Loucy (cell line): ENCODE results near the gene PPFIBP2.

Experiments
- H2AFZ ChIP-seq: fragments of 200-600 bp; sonication (generic); 2 replicates; pipeline ENCODE4 v1.6.0; 2016; ENCODE audit warnings: antibody characterized with exemption, mild to moderate bottlenecking, low read length, moderate library complexity
- H3F3A ChIP-seq: fragments of 200-600 bp; 2 replicates; pipeline ENCODE4 v1.6.0; 2016; ENCODE audit warnings: antibody characterized with exemption, low read depth, mild to moderate bottlenecking
- H3K27me3 ChIP-seq: fragments of 200-600 bp; sonication (generic); 2 replicates; pipeline ENCODE4 v1.6.1; 2014; ENCODE audit warnings: low read length, mild to moderate bottlenecking; ENCODE audit not compliant: insufficient read depth, poor library complexity, severe bottlenecking
- H3K36me3 ChIP-seq: fragments of 200-600 bp; sonication (generic); 2 replicates; pipeline ENCODE4 v1.6.1; 2016; ENCODE audit warnings: low read length; ENCODE audit not compliant: insufficient read depth
- H3K4me1 ChIP-seq: fragments of 200-600 bp; sonication (generic); 2 replicates; pipeline ENCODE4 v1.5.1; 2014; ENCODE audit warnings: low read length, mild to moderate bottlenecking; ENCODE audit not compliant: insufficient read depth, poor library complexity, severe bottlenecking
- H3K4me2 ChIP-seq: fragments of 200-600 bp; sonication (generic); 2 replicates; pipeline ENCODE4 v1.6.0; 2014; ENCODE audit warnings: antibody characterized with exemption, low read length, low read depth, mild to moderate bottlenecking; ENCODE audit not compliant: poor library complexity, severe bottlenecking
- H3K4me3 ChIP-seq: fragments of 200-600 bp; sonication (generic); 2 replicates; pipeline ENCODE4 v1.5.1; 2014; ENCODE audit warnings: low read length, mild to moderate bottlenecking, mixed read lengths; ENCODE audit not compliant: poor library complexity, severe bottlenecking
- H3K79me2 ChIP-seq: fragments of 200-600 bp; sonication (generic); 2 replicates; pipeline ENCODE4 v1.6.1; 2014; ENCODE audit warnings: low read length; ENCODE audit not compliant: insufficient read depth
- H3K9ac ChIP-seq: fragments of 200-600 bp; sonication (generic); 2 replicates; pipeline ENCODE4 v1.6.0; 2014; ENCODE audit warnings: mild to moderate bottlenecking, low read depth, low read length, moderate library complexity; ENCODE audit not compliant: poor library complexity, severe bottlenecking
- H3K9me2 ChIP-seq: fragments of 200-600 bp; sonication (generic); replicated peaks from 2 replicates; pipeline ENCODE4 v1.6.1; 2016; ENCODE audit warnings: low read depth, low read length, mixed read lengths
- H3K9me3 ChIP-seq: fragments of 200-600 bp; sonication (generic); 2 replicates; pipeline ENCODE4 v1.6.1; 2014; ENCODE audit warnings: mild to moderate bottlenecking, antibody characterized with exemption, low read length, low read depth; ENCODE audit not compliant: insufficient read depth
- H4K20me1 ChIP-seq: fragments of 200-600 bp; sonication (generic); 2 replicates; pipeline ENCODE4 v1.6.0; 2014; ENCODE audit warnings: antibody characterized with exemption, low read length, mild to moderate bottlenecking; ENCODE audit not compliant: insufficient read depth, poor library complexity, severe bottlenecking
- EZH2phosphoT487 ChIP-seq: fragments of 200-600 bp; IDR thresholded peaks from 2 replicates; pipeline ENCODE4 v1.6.1; 2018; ENCODE audit warnings: antibody characterized with exemption, mild to moderate bottlenecking, moderate library complexity, borderline replicate concordance
- TF ChIP-seq, protein P1 (sequence below): fragments of 200-600 bp; sonication (generic); conservative IDR thresholded peaks from 2 replicates; pipeline ENCODE4 v1.5.1; 2014; ENCODE audit warnings: mild to moderate bottlenecking, antibody characterized with exemption, low read length

PPFIBP2 gene

GRCh38 chr11:7489376-7489775, 24.4 kb upstream of the PPFIBP2 start:
- no peaks in the 10 kb centered on the region for H4K20me1 ChIP-seq
- no peaks in the 10 kb centered on the region for H3K27me3 ChIP-seq
- no peaks in the 10 kb centered on the region for H3K79me2 ChIP-seq
- no peak overlapping the region for H2AFZ ChIP-seq
- H3K9ac ChIP-seq: no peak overlapping the region
- no peak overlapping the region for H3K4me3 ChIP-seq
- H3K4me1 ChIP-seq: no peaks in the 10 kb centered on the region
- TF ChIP-seq EZH2phosphoT487: no peak
- TF ChIP-seq, protein P1, sequence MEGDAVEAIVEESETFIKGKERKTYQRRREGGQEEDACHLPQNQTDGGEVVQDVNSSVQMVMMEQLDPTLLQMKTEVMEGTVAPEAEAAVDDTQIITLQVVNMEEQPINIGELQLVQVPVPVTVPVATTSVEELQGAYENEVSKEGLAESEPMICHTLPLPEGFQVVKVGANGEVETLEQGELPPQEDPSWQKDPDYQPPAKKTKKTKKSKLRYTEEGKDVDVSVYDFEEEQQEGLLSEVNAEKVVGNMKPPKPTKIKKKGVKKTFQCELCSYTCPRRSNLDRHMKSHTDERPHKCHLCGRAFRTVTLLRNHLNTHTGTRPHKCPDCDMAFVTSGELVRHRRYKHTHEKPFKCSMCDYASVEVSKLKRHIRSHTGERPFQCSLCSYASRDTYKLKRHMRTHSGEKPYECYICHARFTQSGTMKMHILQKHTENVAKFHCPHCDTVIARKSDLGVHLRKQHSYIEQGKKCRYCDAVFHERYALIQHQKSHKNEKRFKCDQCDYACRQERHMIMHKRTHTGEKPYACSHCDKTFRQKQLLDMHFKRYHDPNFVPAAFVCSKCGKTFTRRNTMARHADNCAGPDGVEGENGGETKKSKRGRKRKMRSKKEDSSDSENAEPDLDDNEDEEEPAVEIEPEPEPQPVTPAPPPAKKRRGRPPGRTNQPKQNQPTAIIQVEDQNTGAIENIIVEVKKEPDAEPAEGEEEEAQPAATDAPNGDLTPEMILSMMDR: no peak
- no peaks in the 10 kb centered on the region for H3K9me3 ChIP-seq
- H3K9me2 ChIP-seq: no peaks in the 10 kb centered on the region
- H3F3A ChIP-seq: no peaks in the 10 kb centered on the region
- no peaks in the 10 kb centered on the region for H3K36me3 ChIP-seq
- no peak overlapping the region for H3K4me2 ChIP-seq

GRCh38 chr11:7490054-7490453, 23.7 kb upstream of the PPFIBP2 start:
- no peak for TF ChIP-seq EZH2phosphoT487
- TF ChIP-seq, protein P1: no peak
- Histone ChIP-seq H3K9me3 (no peaks in the 10 kb centered on the region), H4K20me1 (no peaks in the 10 kb centered on the region), H3K4me3 (no peak overlapping the region), H3K27me3 (no peaks in the 10 kb centered on the region), H2AFZ (no peak overlapping the region), H3K79me2 (no peaks in the 10 kb centered on the region), H3K4me2 (no peak overlapping the region), H3K9ac (no peak overlapping the region), H3K4me1 (no peaks in the 10 kb centered on the region), H3K36me3 (no peaks in the 10 kb centered on the region), H3K9me2 (no peaks in the 10 kb centered on the region), H3F3A (no peaks in the 10 kb centered on the region)

DNA sequence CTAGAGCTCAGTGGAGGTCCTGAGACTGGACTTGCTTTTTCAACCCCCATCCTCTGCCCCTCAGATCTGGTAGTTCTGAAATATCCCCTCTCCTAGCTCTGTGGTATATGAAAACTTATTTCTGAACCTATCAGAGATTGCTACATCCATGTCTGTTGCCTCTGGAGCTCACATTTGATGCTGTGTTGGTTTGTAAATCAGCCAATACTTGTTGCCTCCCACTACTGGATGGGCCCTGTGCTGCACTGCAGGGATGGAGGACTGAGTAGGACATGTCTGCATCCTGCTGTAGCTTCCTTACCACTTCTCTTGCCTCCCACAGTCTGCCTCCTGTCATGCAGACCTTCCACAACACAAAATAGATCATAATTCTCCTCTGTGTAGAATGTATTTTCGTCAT, 23.3 kb upstream of the PPFIBP2 start:
- Histone ChIP-seq H3K4me3 (no peak overlapping the region), H2AFZ (no peak overlapping the region), H4K20me1 (no peaks in the 10 kb centered on the region), H3K9me3 (no peaks in the 10 kb centered on the region), H3K9me2 (no peaks in the 10 kb centered on the region), H3K79me2 (no peaks in the 10 kb centered on the region), H3K36me3 (no peaks in the 10 kb centered on the region), H3K27me3 (no peaks in the 10 kb centered on the region), H3K9ac (no peak overlapping the region), H3K4me1 (no peaks in the 10 kb centered on the region), H3K4me2 (no peak overlapping the region), H3F3A (no peaks in the 10 kb centered on the region)
- no peak for TF ChIP-seq EZH2phosphoT487
- TF ChIP-seq, protein P1: no peak
